GM12873 (cell line): ENCODE results near the gene KLHDC8B.

Experiments used
- TF ChIP-seq, protein P1 (sequence below): IDR thresholded peaks from 2 replicates; pipeline ENCODE4 v1.5.1; 2012; ENCODE audit warnings: low read depth, mild to moderate bottlenecking, moderate library complexity, low read length, control low read depth; ENCODE audit not compliant: insufficient read depth; ENCODE audit errors: missing control alignments

Gene KLHDC8B

DNA sequence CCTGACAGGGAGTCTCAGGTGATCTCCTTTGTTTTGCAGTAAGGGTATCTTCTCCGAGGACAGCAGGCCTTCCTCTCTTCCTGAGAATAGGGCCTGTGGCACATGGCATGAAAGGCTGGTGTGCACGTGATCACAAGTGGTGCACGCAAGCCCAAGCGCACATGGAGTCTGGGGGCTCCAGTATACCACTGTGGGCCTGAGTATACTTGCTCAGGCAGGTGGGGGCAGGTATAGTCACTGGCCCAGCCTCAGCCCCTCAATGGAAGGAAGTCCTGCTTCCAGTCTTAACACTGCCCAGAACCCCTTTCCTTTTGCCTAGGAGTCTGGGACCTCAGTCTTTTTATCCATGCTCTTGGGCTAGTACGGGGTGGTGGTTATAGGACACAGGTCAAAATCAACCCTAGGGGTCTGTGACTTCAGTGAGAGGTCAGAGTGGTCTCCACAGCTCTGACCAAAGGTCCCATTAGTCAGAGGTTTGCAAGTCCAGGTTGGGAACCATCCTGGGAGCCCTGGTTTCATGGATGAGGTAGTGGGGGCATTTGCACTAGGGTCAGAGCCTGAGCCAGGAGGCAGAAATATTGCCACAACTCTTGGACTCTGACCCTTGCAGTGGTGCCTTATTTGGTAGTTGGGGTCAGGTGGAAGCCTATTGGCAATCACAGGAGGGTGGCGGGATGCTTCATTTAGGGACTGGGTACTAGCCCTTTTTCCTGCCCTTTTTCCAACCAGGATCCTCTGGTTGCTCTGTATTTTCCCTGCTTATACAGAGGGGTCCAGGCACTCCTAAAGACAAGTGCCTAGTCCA is 4.4 kb upstream of the KLHDC8B start:
- TF ChIP-seq, protein P1, sequence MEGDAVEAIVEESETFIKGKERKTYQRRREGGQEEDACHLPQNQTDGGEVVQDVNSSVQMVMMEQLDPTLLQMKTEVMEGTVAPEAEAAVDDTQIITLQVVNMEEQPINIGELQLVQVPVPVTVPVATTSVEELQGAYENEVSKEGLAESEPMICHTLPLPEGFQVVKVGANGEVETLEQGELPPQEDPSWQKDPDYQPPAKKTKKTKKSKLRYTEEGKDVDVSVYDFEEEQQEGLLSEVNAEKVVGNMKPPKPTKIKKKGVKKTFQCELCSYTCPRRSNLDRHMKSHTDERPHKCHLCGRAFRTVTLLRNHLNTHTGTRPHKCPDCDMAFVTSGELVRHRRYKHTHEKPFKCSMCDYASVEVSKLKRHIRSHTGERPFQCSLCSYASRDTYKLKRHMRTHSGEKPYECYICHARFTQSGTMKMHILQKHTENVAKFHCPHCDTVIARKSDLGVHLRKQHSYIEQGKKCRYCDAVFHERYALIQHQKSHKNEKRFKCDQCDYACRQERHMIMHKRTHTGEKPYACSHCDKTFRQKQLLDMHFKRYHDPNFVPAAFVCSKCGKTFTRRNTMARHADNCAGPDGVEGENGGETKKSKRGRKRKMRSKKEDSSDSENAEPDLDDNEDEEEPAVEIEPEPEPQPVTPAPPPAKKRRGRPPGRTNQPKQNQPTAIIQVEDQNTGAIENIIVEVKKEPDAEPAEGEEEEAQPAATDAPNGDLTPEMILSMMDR = no peak

DNA sequence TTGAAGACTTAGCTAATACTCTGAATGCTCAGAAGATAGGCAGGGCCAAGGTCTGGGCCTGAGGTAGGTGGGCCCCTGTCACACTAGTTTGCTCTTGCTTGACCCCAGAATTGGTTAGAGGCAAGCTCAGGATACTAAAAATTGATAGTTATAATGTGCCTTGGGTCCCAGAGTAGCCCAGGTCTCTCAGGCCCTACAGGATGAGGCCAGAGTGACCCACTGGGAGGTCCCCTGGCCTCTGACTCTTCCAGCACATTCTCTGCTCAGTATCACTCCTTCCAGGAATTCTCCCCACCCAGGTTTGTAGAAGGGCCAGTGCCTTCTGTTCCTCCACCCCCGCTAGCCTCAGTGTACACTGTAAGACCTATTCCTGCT is 667 bp upstream of the KLHDC8B start:
- TF ChIP-seq, protein P1 = no peak

DNA sequence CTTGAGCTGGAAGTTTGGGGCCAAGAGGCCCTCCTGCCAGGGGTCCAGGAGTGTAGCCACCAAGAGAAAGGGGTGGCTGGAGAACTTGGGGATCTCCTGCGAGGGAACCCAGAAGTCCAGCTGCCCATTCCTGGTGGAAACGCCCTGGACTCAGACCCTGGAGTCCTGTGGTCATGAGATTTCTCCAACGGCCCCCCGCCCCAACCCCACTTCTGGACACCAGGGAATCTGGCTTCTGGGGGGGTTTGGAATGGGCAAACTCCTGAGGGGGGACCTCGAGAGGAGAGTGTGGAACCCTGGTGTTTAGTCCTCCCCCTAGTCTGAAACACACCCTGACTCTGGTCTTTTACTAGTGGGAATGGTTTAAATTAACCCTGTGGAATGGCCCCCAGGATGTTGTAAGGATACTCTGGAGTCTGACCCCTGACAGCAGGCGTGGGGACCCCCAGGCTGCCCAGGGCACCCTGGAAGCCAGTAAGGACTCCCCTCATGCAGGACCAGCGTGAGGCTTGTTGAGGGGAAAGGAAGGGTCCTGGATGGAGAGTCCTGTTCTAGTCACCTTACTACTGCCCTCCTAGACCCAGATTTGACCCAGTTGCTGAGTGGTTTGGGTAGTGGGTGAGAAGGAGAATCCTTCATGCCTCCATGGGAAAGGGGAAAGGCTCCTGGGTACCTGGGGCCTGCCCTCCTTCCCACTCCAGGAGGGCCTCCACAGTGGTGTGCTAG is 540 bp downstream of the KLHDC8B start:
- TF ChIP-seq, protein P1 = no peak

DNA sequence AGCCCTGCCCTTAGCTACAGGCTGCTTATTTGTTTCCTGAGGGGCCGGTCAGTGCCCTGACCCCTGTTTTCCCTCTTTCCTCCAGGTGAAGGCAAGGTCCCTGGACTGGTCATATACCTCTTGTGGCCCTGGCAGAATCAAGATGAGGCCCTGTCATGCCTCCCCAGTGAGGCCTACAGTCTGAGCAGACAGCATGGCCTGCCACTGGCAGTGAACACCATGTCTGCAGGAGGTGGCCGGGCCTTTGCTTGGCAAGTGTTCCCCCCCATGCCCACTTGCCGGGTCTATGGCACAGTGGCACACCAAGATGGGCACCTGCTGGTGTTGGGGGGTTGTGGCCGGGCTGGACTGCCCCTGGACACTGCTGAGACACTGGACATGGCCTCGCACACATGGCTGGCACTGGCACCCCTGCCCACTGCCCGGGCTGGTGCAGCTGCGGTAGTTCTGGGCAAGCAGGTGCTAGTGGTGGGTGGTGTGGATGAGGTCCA is 1.2 kb downstream of the KLHDC8B start:
- TF ChIP-seq, protein P1 = no peak

DNA sequence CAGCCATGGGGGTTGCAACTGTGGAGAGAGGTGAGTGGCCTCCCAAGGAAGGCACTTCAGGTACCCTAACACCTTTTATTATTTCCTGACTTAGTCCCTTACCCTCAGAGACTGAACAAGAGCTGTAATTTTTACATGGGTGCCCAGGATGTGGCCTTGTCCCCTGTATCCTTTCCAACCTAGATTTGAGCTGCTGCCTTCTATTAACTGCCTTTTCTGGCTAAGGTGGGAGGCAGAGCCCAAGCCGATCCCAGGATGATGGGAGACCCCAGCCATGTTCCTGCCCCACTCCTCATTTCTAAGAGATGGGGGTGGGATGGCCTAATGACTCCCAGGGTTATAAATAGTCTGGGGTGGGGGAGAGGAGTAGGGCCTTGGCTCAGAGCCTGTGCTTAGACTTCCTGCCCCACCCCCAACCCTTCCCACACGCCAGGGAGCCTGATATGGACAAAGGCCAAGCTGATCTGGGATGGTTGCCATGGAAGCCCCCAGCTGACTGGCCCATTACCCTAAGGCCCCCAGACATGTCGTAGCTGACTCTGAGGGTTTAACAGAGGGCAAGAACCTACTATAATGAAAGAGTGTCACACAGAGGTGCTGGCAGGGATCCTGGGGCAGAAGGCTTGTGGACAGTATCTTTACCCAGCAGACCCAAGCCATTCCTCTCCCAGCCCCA is 1.9 kb downstream of the KLHDC8B start:
- TF ChIP-seq, protein P1 = no peak

DNA sequence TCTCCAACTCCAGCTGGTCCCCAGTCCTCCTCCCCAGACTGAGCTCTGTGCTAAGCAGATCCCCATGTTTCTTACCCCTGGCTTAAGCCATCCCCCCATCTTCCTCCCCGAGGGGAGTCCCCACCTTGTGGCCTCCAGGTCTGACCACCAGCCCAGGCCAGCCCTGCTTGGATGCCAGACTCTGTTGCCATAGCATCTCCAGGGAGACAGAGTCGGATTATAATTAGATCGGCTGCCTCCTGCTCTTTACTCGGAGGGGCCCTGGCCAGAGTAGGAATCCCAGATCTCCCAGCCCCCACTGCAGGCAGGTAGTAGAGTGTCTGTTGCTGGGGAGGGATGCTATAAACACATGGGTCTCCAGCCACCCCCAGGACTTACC is 2.4 kb downstream of the KLHDC8B start:
- TF ChIP-seq, protein P1 = no peak
